GM12878 (cell line): Measurements from ENCODE around the gene GFAP. TPM values are rescaled to one million over a fixed set of nuclear protein-coding genes. Genes with fewer than 3 reads are reported as not detected.

ENCODE experiments used
- ATAC-seq: fragments of 200-7000 bp; cut with Tn5 transposase; 3 replicates; pipeline ENCODE4 v1.9.1; 2020; ENCODE audit warnings: mild to moderate bottlenecking, moderate library complexity
- BruUV-seq: library from RNA; stranded (reverse); fragments of 400-500 nt; replicated peaks from 2 replicates; lab custom pipeline; 2021; lab: Mats Ljungman, UMichigan
- CTCF ChIA-PET: fragments of 300-600 bp; sonication (Branson Sonifier 250); formaldehyde crosslinking; extraction: SDS; loops from one replicate; lab custom pipeline; 2021; ENCODE audit warnings: inconsistent platforms; lab: Yijun Ruan, JAX
- POLR2A ChIA-PET: fragments of 350-600 bp; formaldehyde crosslinking; extraction: SDS; loops from one replicate; lab custom pipeline; 2021; ENCODE audit warnings: inconsistent platforms; lab: Charles Lee
- RAD21 ChIA-PET: fragments of 300-600 bp; sonication (Branson Sonifier 250); formaldehyde crosslinking; loops from one replicate; lab custom pipeline; 2023; ENCODE audit warnings: antibody characterized with exemption; ENCODE audit not compliant: unreplicated experiment; lab: Charles Lee
- SMC1A ChIA-PET: fragments of 300-600 bp; sonication (Branson Sonifier 250); formaldehyde crosslinking; loops from one replicate; lab custom pipeline; 2023; ENCODE audit not compliant: unreplicated experiment, uncharacterized antibody; lab: Charles Lee
- DNase-seq: peaks from one replicate; pipeline ENCODE4 v3.0.0-alpha.2; 2011; ENCODE audit warnings: low read depth, low spot score
- FAIRE-seq: peaks from 3 replicates; lab custom pipeline; 2011; peaks lifted over from hg19 to GRCh38; lab: Jason Lieb, UNC
- H2AFZ ChIP-seq: 2 replicates; pipeline ENCODE4 v1.6.0; 2011; ENCODE audit warnings: low read depth, low read length, control low read depth; ENCODE audit not compliant: control insufficient read depth
- H3K27ac ChIP-seq: 2 replicates; pipeline ENCODE4 v1.5.1; 2011; ENCODE audit warnings: control low read depth; ENCODE audit not compliant: control insufficient read depth, insufficient read depth
- H3K27me3 ChIP-seq, 2 experiments: replicated peaks in 1 of 2; 2 replicates each; pipeline versions ENCODE4 v1.6.0 to v1.6.1; 2011; ENCODE audit warnings: low read length in 1 of 2; ENCODE audit not compliant: control insufficient read depth in 2 of 2, insufficient read depth in 2 of 2
- H3K36me3 ChIP-seq, 2 experiments: 2 replicates each; pipeline ENCODE4 v1.5.1; 2011; ENCODE audit warnings: low read length in 1 of 2; ENCODE audit not compliant: control insufficient read depth in 2 of 2, insufficient read depth in 2 of 2
- H3K4me1 ChIP-seq: 2 replicates; pipeline ENCODE4 v1.6.1; 2011; ENCODE audit warnings: mild to moderate bottlenecking, low read length, moderate library complexity, mixed read lengths; ENCODE audit not compliant: control insufficient read depth, insufficient read depth
- H3K4me2 ChIP-seq: 2 replicates; pipeline ENCODE4 v1.6.0; 2011; ENCODE audit warnings: control low read depth; ENCODE audit not compliant: control insufficient read depth, insufficient read depth
- H3K4me3 ChIP-seq: fragments of 200-600 bp; sonication (generic); 2 replicates; pipeline ENCODE4 v1.5.1; 2016
- H3K79me2 ChIP-seq: 2 replicates; pipeline ENCODE4 v1.6.0; 2011; ENCODE audit warnings: low read length; ENCODE audit not compliant: control insufficient read depth, insufficient read depth
- H3K9ac ChIP-seq: 2 replicates; pipeline ENCODE4 v1.8.0; 2011; ENCODE audit warnings: low read length, control low read depth, mixed read lengths; ENCODE audit not compliant: control insufficient read depth, insufficient read depth
- H3K9me3 ChIP-seq: replicated peaks from 3 replicates; pipeline ENCODE4 v1.5.1; 2011; ENCODE audit warnings: mild to moderate bottlenecking, low read length; ENCODE audit not compliant: control insufficient read depth, insufficient read depth
- H4K20me1 ChIP-seq: 2 replicates; pipeline ENCODE4 v1.6.0; 2011; ENCODE audit not compliant: control insufficient read depth, insufficient read depth
- BMI1 ChIP-seq: fragments of 450-650 bp; IDR thresholded peaks from 2 replicates; pipeline ENCODE4 v1.6.1; 2016; ENCODE audit warnings: mild to moderate bottlenecking, moderate library complexity, borderline replicate concordance
- HDGF ChIP-seq: fragments of 450-650 bp; IDR thresholded peaks from 2 replicates; pipeline ENCODE4 v1.6.1; 2016; ENCODE audit warnings: antibody characterized with exemption
- JUND ChIP-seq: IDR thresholded peaks from 2 replicates; pipeline ENCODE4 v1.6.1; 2012; ENCODE audit warnings: low read depth, mild to moderate bottlenecking, low read length, improper control_type of control experiment, moderate library complexity
- KLF5 ChIP-seq: fragments of 450-650 bp; IDR thresholded peaks from 2 replicates; pipeline ENCODE4 v1.6.1; 2014; ENCODE audit warnings: mild to moderate bottlenecking; ENCODE audit not compliant: partially characterized antibody
- MEF2A ChIP-seq: IDR thresholded peaks from 2 replicates; pipeline ENCODE4 v1.6.1; 2011; ENCODE audit warnings: low read depth, mild to moderate bottlenecking, low read length, moderate library complexity; ENCODE audit not compliant: insufficient read depth
- PBX3 ChIP-seq: IDR thresholded peaks from 2 replicates; pipeline ENCODE4 v1.6.1; 2011; ENCODE audit warnings: mild to moderate bottlenecking, low read depth, low read length, moderate library complexity; ENCODE audit not compliant: insufficient replicate concordance
- RELB ChIP-seq: fragments of 450-650 bp; IDR thresholded peaks from 2 replicates; pipeline ENCODE4 v1.6.1; 2017; ENCODE audit warnings: low read depth, mild to moderate bottlenecking, moderate library complexity
- RFX5 ChIP-seq: IDR thresholded peaks from 2 replicates; pipeline ENCODE4 v1.6.1; 2011; ENCODE audit warnings: low read depth, low read length, improper control_type of control experiment
- SMAD1 ChIP-seq: fragments of 450-650 bp; IDR thresholded peaks from 2 replicates; pipeline ENCODE4 v1.6.1; 2018; ENCODE audit warnings: mild to moderate bottlenecking, low read depth; ENCODE audit not compliant: partially characterized antibody
- STAT1 ChIP-seq: fragments of 450-650 bp; conservative IDR thresholded peaks from 2 replicates; pipeline ENCODE4 v1.6.1; 2014; ENCODE audit warnings: antibody characterized with exemption, mild to moderate bottlenecking
- STAT3 ChIP-seq: IDR thresholded peaks from 2 replicates; pipeline ENCODE4 v1.6.1; 2011; ENCODE audit warnings: low read depth, low read length, improper control_type of control experiment
- USF1 ChIP-seq: IDR thresholded peaks from 2 replicates; pipeline ENCODE4 v1.6.1; 2011; ENCODE audit warnings: borderline replicate concordance, low read depth, mild to moderate bottlenecking, moderate library complexity, mixed read lengths, low read length; ENCODE audit not compliant: insufficient read depth; ENCODE audit errors: extremely low read length
- WGBS: methylation state at CpG from one replicate; pipeline ENCODE4 v1.1.6; 2016; ENCODE audit warnings: low lambda C conversion rate; ENCODE audit not compliant: insufficient replicate concordance, insufficient coverage; ENCODE audit errors: missing lambda C conversion rate; 5-methylcytosine and 5-hydroxymethylcytosine counted together
- in situ Hi-C: fragments of 300-500 bp; cut with MboI; formaldehyde crosslinking; loops from 9 replicates; pipeline ENCODE4 v1.14.3; 2018; ENCODE audit warnings: mixed read lengths
- intact Hi-C: fragments of 100-400 bp; cut with micrococcal nuclease; formaldehyde crosslinking; loops from one replicate; pipeline ENCODE4 v1.14.2; 2022; ENCODE audit not compliant: unreplicated experiment
- polyA plus RNA-seq, 11 experiments: library from polyadenylated mRNA; depleted of rRNA in 4 of 11; unstranded in 6 of 11; stranded (reverse) in 5 of 11; fragments of >200 nt; fragmentation: Nextera tagmentation in 4 of 11; fragmentation: Illumina TruSeq in 1 of 11; extraction: Ambion mirVana in 4 of 11; extraction: Trizol in 1 of 11; gene quantifications; 1 replicate in 1 of 11; 2 replicates in 10 of 11; pipeline versions ENCODE4 v1.2.1 to v1.2.3, GENCODE V29; 2011 to 2016; ENCODE audit warnings: inconsistent platforms in 2 of 11, missing spikeins in 2 of 11, low read depth in 1 of 11
- total RNA-seq, 4 experiments: library from RNA; depleted of rRNA in 3 of 4; stranded (reverse); fragments of >200 nt in 3 of 4; fragmentation: Illumina TruSeq in 1 of 4; extraction: Trizol in 1 of 4; gene quantifications; 2 replicates each; pipeline versions ENCODE4 v1.2.1 to v1.2.3, GENCODE V29; 2013 to 2021
- TF ChIP-seq, protein P1 (sequence below): fragments of 450-650 bp; IDR thresholded peaks from 2 replicates; pipeline ENCODE4 v1.6.1; 2017; ENCODE audit warnings: borderline replicate concordance

GFAP gene
- total and polyA plus RNA-seq, 10 of the 15 experiments (the other 5 are each of a cell fraction or from before 2014, with no cell fraction given): 0.04 to 0.25 TPM; not detected in 8

DNA sequence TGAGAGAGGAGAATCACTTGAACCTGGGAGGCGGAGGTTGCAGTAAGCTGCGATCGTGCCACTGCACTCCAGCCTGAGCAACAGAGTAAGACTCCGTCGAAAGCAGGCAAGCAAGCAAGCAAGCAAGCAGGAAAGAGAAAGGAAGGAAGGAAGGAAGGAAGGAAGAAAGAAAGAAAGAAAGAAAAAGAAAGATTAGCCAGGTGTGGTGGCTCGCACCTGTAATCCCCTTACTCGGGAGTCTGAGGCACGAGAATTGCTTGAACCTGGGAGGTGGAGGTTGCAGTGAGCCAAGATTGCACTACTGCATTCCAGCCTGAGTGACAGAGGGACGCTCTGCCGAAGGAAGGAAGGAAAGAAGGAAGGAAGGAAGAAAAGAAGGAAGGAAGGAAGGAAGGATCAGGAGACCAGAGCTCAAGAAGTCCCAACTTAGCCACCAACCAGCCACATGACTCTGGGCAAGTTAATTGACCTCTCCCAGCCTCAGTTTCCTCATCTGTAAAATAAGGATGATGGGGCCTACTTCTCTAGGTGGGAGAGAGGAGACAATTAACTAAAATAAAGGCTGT, 6.5 kb downstream of the GFAP start (continued):
- no peak for TF ChIP-seq USF1
- no peak for TF ChIP-seq STAT1
- TF ChIP-seq, protein P1, sequence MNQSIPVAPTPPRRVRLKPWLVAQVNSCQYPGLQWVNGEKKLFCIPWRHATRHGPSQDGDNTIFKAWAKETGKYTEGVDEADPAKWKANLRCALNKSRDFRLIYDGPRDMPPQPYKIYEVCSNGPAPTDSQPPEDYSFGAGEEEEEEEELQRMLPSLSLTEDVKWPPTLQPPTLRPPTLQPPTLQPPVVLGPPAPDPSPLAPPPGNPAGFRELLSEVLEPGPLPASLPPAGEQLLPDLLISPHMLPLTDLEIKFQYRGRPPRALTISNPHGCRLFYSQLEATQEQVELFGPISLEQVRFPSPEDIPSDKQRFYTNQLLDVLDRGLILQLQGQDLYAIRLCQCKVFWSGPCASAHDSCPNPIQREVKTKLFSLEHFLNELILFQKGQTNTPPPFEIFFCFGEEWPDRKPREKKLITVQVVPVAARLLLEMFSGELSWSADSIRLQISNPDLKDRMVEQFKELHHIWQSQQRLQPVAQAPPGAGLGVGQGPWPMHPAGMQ: no peak
- no peak for TF ChIP-seq KLF5

GRCh38 chr17:44907729-44908470, 7.4 kb downstream of the GFAP start:
- Histone ChIP-seq H3K27ac (no peak overlapping the region), H3K4me2 (no peak overlapping the region), H3K27me3 (no peaks in the 10 kb centered on the region; a peak in 1 of 4 replicates), H2AFZ (no peak overlapping the region), H3K4me1 (peaks cover 9% of the 10 kb centered on the region), H3K9ac (no peak overlapping the region), H3K36me3 (no peaks in the 10 kb centered on the region), H3K4me3 (no peak overlapping the region), H4K20me1 (no peaks in the 10 kb centered on the region), H3K9me3 (no peaks in the 10 kb centered on the region), H3K79me2 (no peaks in the 10 kb centered on the region)
- ChIA-PET POLR2A (no interaction called here), RAD21 (interaction anchor here (0.7 kb wide), 1 partner anchor 114 kb away, joined by 3 read pairs; no protein-coding TSS in a partner anchor), SMC1A (no interaction called here), CTCF (interaction anchor here (1.5 kb wide), 1 partner anchor 12 kb away, joined by 12 read pairs; no protein-coding TSS in a partner anchor)
- BruUV-seq: no TSS peak
- no peak for ATAC-seq
- in situ Hi-C loops: no loop called here
- 58% methylated on average over 11 of the region's 11 CpGs for WGBS
- no peak for DNase-seq
- no peak for FAIRE-seq
- intact Hi-C loops: no loop called here
- TF ChIP-seq HDGF: no peak
- no peak for TF ChIP-seq JUND
- no peak for TF ChIP-seq SMAD1
- no peak for TF ChIP-seq RFX5
- TF ChIP-seq RELB: no peak
- TF ChIP-seq, protein P1: no peak
- TF ChIP-seq BMI1: no peak
- TF ChIP-seq PBX3: no peak
- no peak for TF ChIP-seq MEF2A
- no peak for TF ChIP-seq STAT3
